GM19395 (cell line): Measurements from ENCODE around the gene OR5H14.
"Not testable (repeated sequence)": the region's sequence is repeated elsewhere in the genome, so short reads cannot be mapped to it uniquely, and the experiment has no call there.

Experiments
- ATAC-seq: cut with Tn5 transposase; IDR thresholded peaks from one replicate; pipeline ENCODE4 v1.9.1; 2021; ENCODE audit warnings: mild to moderate bottlenecking, moderate library complexity; ENCODE audit not compliant: unreplicated experiment

OR5H14 gene

DNA sequence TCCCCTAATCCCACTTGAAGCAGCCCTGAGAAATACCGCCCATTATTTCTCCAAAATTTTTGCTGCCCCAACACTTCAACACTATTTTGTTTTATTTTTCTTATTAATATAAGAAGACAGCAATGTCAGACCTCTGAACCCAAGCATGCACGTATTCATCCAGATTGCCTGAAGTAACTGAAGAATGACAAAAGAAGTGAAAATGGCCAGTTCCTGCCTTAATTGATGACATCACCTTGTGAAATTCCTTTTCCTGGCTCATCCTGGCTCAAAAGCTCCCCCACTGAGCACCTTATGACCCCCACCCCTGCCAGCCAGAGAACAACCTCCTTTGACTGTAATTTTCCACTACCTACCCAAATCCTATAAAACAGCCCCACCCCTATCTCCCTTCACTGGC, 49.0 kb downstream of the OR5H14 start:
- not testable (repeated sequence) for ATAC-seq

DNA sequence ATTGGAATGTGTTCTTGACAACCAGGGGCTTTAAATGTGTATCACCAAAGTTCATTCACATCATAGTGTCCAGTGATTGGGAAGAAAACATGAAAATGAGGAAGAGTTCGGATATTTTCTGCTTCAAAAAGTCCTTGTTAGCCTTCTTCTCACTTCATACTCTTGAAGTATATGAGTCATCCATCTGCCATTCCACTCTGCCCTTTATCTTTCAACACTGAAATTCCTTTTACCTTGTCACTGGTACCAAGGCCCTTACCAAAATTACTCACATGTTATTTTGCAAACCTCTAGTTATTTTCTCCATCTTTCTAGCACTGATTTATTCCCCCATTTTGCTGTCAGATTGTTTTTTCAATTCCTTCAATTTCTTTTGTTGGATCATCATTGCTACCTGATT, 51.7 kb downstream of the OR5H14 start:
- ATAC-seq, result no peak
